Breast epithelium (tissue), 4 donors: ENCODE data around the gene PFKFB1. TPM values are rescaled to one million over a fixed set of nuclear protein-coding genes. Genes with fewer than 3 reads are reported as not detected.

ENCODE experiments used
- DNase-seq, 2 donors: peaks; one replicate each; pipeline ENCODE4 v3.0.0-alpha.2; 2019; ENCODE audit warnings: low spot score in 2 of 2
- H3K27ac ChIP-seq, 2 donors: fragments of 200-600 bp; sonication (generic) in 1 of 2; one replicate each; pipeline ENCODE4 v1.5.1; 2016 to 2019; ENCODE audit warnings: mild to moderate bottlenecking in 1 of 2
- H3K27me3 ChIP-seq, 2 donors: fragments of 200-600 bp; sonication (generic) in 1 of 2; one replicate each; pipeline versions ENCODE4 v1.5.1 to v1.6.0; 2017 to 2019; ENCODE audit warnings: control low read depth in 1 of 2, mild to moderate bottlenecking in 1 of 2
- H3K36me3 ChIP-seq: fragments of 200-600 bp; one replicate; pipeline ENCODE4 v1.5.1; 2019
- H3K4me1 ChIP-seq, 2 donors: fragments of 200-600 bp; sonication (generic); one replicate each; pipeline ENCODE4 v1.5.1; 2016 to 2019; ENCODE audit warnings: control low read depth in 1 of 2
- H3K4me3 ChIP-seq, 3 donors: fragments of 200-600 bp; sonication (generic); 1 replicate in 2 of 3; 2 replicates in 1 of 3; pipeline ENCODE4 v1.5.1; 2016 to 2019; ENCODE audit warnings: mild to moderate bottlenecking in 3 of 3, moderate library complexity in 2 of 3
- H3K9me3 ChIP-seq, 2 donors: fragments of 200-600 bp; sonication (generic) in 1 of 2; one replicate each; pipeline ENCODE4 v1.5.1; 2016 to 2019; ENCODE audit warnings: control low read depth in 1 of 2
- CTCF ChIP-seq, 3 donors: fragments of 450-650 bp; IDR thresholded peaks; one replicate each; pipeline ENCODE4 v1.5.1; 2016 to 2017; ENCODE audit warnings: antibody characterized with exemption in 3 of 3, mild to moderate bottlenecking in 3 of 3, moderate library complexity in 3 of 3
- POLR2A ChIP-seq: fragments of 450-650 bp; IDR thresholded peaks from one replicate; pipeline ENCODE4 v1.6.1; 2016; ENCODE audit warnings: antibody characterized with exemption, mild to moderate bottlenecking, moderate library complexity
- POLR2AphosphoS5 ChIP-seq, 3 donors: sonication (generic); formaldehyde crosslinking; IDR thresholded peaks; one replicate each; pipeline ENCODE4 v1.6.1; 2017; ENCODE audit warnings: antibody characterized with exemption in 3 of 3
- intact Hi-C: fragments of 100-400 bp; cut with DNase I; formaldehyde crosslinking; loops from one replicate; pipeline ENCODE4 v1.15.1; 2023; ENCODE audit warnings: low total_unique reads
- total RNA-seq, 3 donors: library from RNA; depleted of rRNA; stranded (reverse); fragments of >200 nt; gene quantifications; one replicate each; pipeline ENCODE4 v1.1.0, GENCODE V29; 2016

Gene PFKFB1
- 10 to 100 TPM in 1 of 3 donors, 1 to 10 TPM in 2; 2.6 to 18.7 (median 3.1) TPM for total RNA-seq

- intact Hi-C loops: no loop called here
- Histone ChIP-seq H3K27ac (no peak within 1 kb of the TSS), H3K36me3 (no peaks in the 10 kb centered on the region), H3K27me3 (peaks cover 0 to 34% of the 10 kb centered on the region in 2 donors), H3K9me3 (no peaks in the 10 kb centered on the region), H3K4me1 (no peaks in the 10 kb centered on the region), H3K4me3 (no peak within 1 kb of the TSS)
- TF ChIP-seq POLR2AphosphoS5 (IDR thresholded peaks at IDR 0.05): no peak
- TF ChIP-seq CTCF (IDR thresholded peaks at IDR 0.05): no peak
- no peak for TF ChIP-seq POLR2A
- no peak for DNase-seq
Measured at GRCh38 chrX:54994099-54994498, at the start of gene PFKFB1. Gene PFKFB1, minus strand, starts transcription at chrX:54994188. Its CDS starts 181 bp downstream, at chrX:54994007.

- H3K4me1 ChIP-seq: no peaks in the 10 kb centered on the region
- H3K27ac ChIP-seq: no peak overlapping the region
- no peaks in the 10 kb centered on the region for H3K36me3 ChIP-seq
- H3K9me3 ChIP-seq: no peaks in the 10 kb centered on the region
- H3K4me3 ChIP-seq: no peak overlapping the region
- DNase-seq: no peak
- H3K27me3 ChIP-seq: no peaks in the 10 kb centered on the region
- TF ChIP-seq CTCF (IDR thresholded peaks at IDR 0.05) (no peak), POLR2AphosphoS5 (IDR thresholded peaks at IDR 0.05) (no peak), POLR2A (no peak)
- intact Hi-C loops: no loop called here
Measured at GRCh38 chrX:55041514-55041913, 47.5 kb upstream of the PFKFB1 start.

GRCh38 chrX:55039471-55039870, 45.5 kb upstream of the PFKFB1 start:
- no peaks in the 10 kb centered on the region for H3K9me3 ChIP-seq
- H3K36me3 ChIP-seq: no peaks in the 10 kb centered on the region
- no peak overlapping the region for H3K4me3 ChIP-seq
- no peaks in the 10 kb centered on the region for H3K27me3 ChIP-seq
- intact Hi-C loops: no loop called here
- TF ChIP-seq POLR2AphosphoS5 (IDR thresholded peaks at IDR 0.05): no peak
- no peak for TF ChIP-seq POLR2A
- TF ChIP-seq CTCF (IDR thresholded peaks at IDR 0.05): no peak
- no peaks in the 10 kb centered on the region for H3K4me1 ChIP-seq
- DNase-seq: no peak
- no peak overlapping the region for H3K27ac ChIP-seq

GRCh38 chrX:55033429-55033828, 39.4 kb upstream of the PFKFB1 start:
- Histone ChIP-seq H3K27me3 (peaks cover 0 to 29% of the 10 kb centered on the region in 2 donors), H3K4me1 (no peaks in the 10 kb centered on the region), H3K4me3 (no peak overlapping the region), H3K27ac (no peak overlapping the region), H3K9me3 (no peaks in the 10 kb centered on the region), H3K36me3 (no peaks in the 10 kb centered on the region)
- no peak for DNase-seq
- no peak for TF ChIP-seq POLR2AphosphoS5 (IDR thresholded peaks at IDR 0.05)
- TF ChIP-seq POLR2A: no peak
- TF ChIP-seq CTCF (IDR thresholded peaks at IDR 0.05): no peak
- intact Hi-C loops: no loop called here

- no peak for TF ChIP-seq POLR2AphosphoS5 (IDR thresholded peaks at IDR 0.05)
- no peak for TF ChIP-seq POLR2A
- TF ChIP-seq CTCF (IDR thresholded peaks at IDR 0.05): no peak
- H3K36me3 ChIP-seq: no peaks in the 10 kb centered on the region
- no peaks in the 10 kb centered on the region for H3K9me3 ChIP-seq
- DNase-seq: no peak
- intact Hi-C loops: no loop called here
- no peaks in the 10 kb centered on the region for H3K4me1 ChIP-seq
- H3K27ac ChIP-seq: no peak within 1 kb of the TSS
- H3K4me3 ChIP-seq: no peak within 1 kb of the TSS
- peaks cover 0 to 42% of the 10 kb centered on the region in 2 donors for H3K27me3 ChIP-seq
Measured at GRCh38 chrX:55030271-55031205, 36.5 kb upstream of the PFKFB1 start, which contains the start of gene ALAS2. Gene ALAS2, minus strand, starts transcription at chrX:55030977. Its CDS starts 4,977 bp downstream, at chrX:55026000.
